B cell (primary cell): ENCODE measurements around the gene LTA4H. TPM values are rescaled to one million over a fixed set of nuclear protein-coding genes. Genes with fewer than 3 reads are reported as not detected.

Experiments used
- ATAC-seq: fragments of 200-7000 bp; cut with Tn5 transposase; one replicate; pipeline ENCODE4 v1.10.0; 2021; ENCODE audit warnings: low read depth, mild to moderate bottlenecking, moderate number of reproducible peaks, moderate library complexity
- CTCF ChIA-PET: fragments of 350-600 bp; sonication (Branson Sonifier 250); formaldehyde crosslinking; loops from one replicate; lab custom pipeline; 2021; ENCODE audit warnings: antibody characterized with exemption, inconsistent platforms; lab: Charles Lee
- POLR2A ChIA-PET: fragments of 350-600 bp; sonication (Branson Sonifier 250); formaldehyde crosslinking; loops from one replicate; lab custom pipeline; 2021; ENCODE audit warnings: antibody characterized with exemption; lab: Charles Lee
- DNase-seq: peaks from one replicate; pipeline ENCODE4 v3.0.0; 2013
- H2AFZ ChIP-seq: 2 replicates; pipeline ENCODE4 v1.6.1; 2012; ENCODE audit warnings: mild to moderate bottlenecking, low read depth, low read length; ENCODE audit not compliant: insufficient read depth, poor library complexity, severe bottlenecking
- H3K27ac ChIP-seq, 2 donors: 1 replicate in 1 of 2; 2 replicates in 1 of 2; pipeline ENCODE4 v1.5.1; 2012 to 2013; ENCODE audit warnings: low read length in 2 of 2, mild to moderate bottlenecking in 2 of 2, moderate library complexity in 1 of 2
- H3K27me3 ChIP-seq, 4 experiments: fragments of 200-600 bp in 1 of 4; sonication (generic) in 1 of 4; replicated peaks in 1 of 4; 1 replicate in 2 of 4; 2 replicates in 2 of 4; pipeline versions ENCODE4 v1.6.1 to v1.7.0; 2013 to 2016; ENCODE audit warnings: low read length in 3 of 4, mild to moderate bottlenecking in 2 of 4, mixed read lengths in 1 of 4, moderate library complexity in 1 of 4; ENCODE audit not compliant: insufficient read depth in 4 of 4, control insufficient read depth in 3 of 4; ENCODE audit errors: control extremely low read depth in 1 of 4
- H3K36me3 ChIP-seq, 2 experiments: replicated peaks in 1 of 2; 1 replicate in 1 of 2; 2 replicates in 1 of 2; pipeline versions ENCODE4 v1.6.1 to v1.7.1; 2013; ENCODE audit warnings: low read length in 1 of 2; ENCODE audit not compliant: insufficient read depth in 2 of 2, control insufficient read depth in 1 of 2; ENCODE audit errors: control extremely low read depth in 1 of 2, extremely low read depth in 1 of 2
- H3K4me1 ChIP-seq, 2 donors: fragments of 200-600 bp in 1 of 2; sonication (generic) in 1 of 2; 1 replicate in 1 of 2; 2 replicates in 1 of 2; pipeline versions ENCODE4 v1.5.1 to v1.6.1; 2013 to 2017; ENCODE audit warnings: low read length in 2 of 2; ENCODE audit not compliant: control insufficient read depth in 2 of 2, insufficient read depth in 2 of 2
- H3K4me2 ChIP-seq: replicated peaks from 2 replicates; pipeline ENCODE3; 2012; ENCODE audit warnings: mild to moderate bottlenecking, low read depth, low read length; ENCODE audit not compliant: poor library complexity, severe bottlenecking
- H3K4me3 ChIP-seq, 5 experiments: fragments of 200-600 bp in 1 of 5; sonication (generic) in 1 of 5; 1 replicate in 3 of 5; 2 replicates in 2 of 5; pipeline versions ENCODE4 v1.5.1 to v1.7.0; 2011 to 2016; ENCODE audit warnings: low read length in 4 of 5, mild to moderate bottlenecking in 4 of 5, low read depth in 2 of 5, control low read depth in 1 of 5, moderate library complexity in 1 of 5; ENCODE audit not compliant: insufficient read depth in 1 of 5; ENCODE audit errors: control extremely low read depth in 1 of 5, extremely low read depth in 1 of 5
- H3K79me2 ChIP-seq: fragments of 200-600 bp; sonication (generic); one replicate; pipeline ENCODE4 v1.6.0; 2016; ENCODE audit warnings: low read length; ENCODE audit not compliant: control insufficient read depth, insufficient read depth
- H3K9ac ChIP-seq: fragments of 200-600 bp; sonication (generic); 2 replicates; pipeline ENCODE4 v1.6.1; 2017; ENCODE audit warnings: mild to moderate bottlenecking, low read length, moderate library complexity
- H3K9me3 ChIP-seq, 3 donors: one replicate each; pipeline versions ENCODE4 v1.6.1 to v1.7.1; 2013; ENCODE audit warnings: low read length in 2 of 3; ENCODE audit not compliant: control insufficient read depth in 2 of 3, insufficient read depth in 1 of 3; ENCODE audit errors: control extremely low read depth in 1 of 3
- H4K20me1 ChIP-seq: 2 replicates; pipeline ENCODE4 v1.6.0; 2012; ENCODE audit warnings: mild to moderate bottlenecking, low read length; ENCODE audit not compliant: insufficient read depth, control insufficient read depth, poor library complexity, severe bottlenecking
- H3K27ac Mint-ChIP-seq: one replicate; pipeline ENCODE4 v1.8.0; 2021; ENCODE audit warnings: mixed read lengths
- H3K27me3 Mint-ChIP-seq: one replicate; pipeline ENCODE4 v1.8.0; 2021; ENCODE audit warnings: mixed read lengths
- H3K4me1 Mint-ChIP-seq: one replicate; pipeline ENCODE4 v1.8.0; 2021; ENCODE audit warnings: mixed read lengths
- H3K4me3 Mint-ChIP-seq: one replicate; pipeline ENCODE4 v1.8.0; 2021; ENCODE audit warnings: mixed read lengths
- H3K9me3 Mint-ChIP-seq: one replicate; pipeline ENCODE4 v1.8.0; 2022; ENCODE audit warnings: mixed read lengths; ENCODE audit not compliant: insufficient read depth
- CTCF ChIP-seq: fragments of 200-600 bp; IDR thresholded peaks from one replicate; pipeline ENCODE4 v1.8.0; 2022; ENCODE audit warnings: antibody characterized with exemption, mild to moderate bottlenecking
- EZH2 ChIP-seq: IDR thresholded peaks from 2 replicates; pipeline ENCODE4 v1.6.1; 2012; ENCODE audit warnings: borderline replicate concordance, low read depth, mild to moderate bottlenecking, moderate library complexity, low read length; ENCODE audit not compliant: insufficient read depth, poor library complexity, severe bottlenecking
- WGBS: methylation state at CpG from one replicate; pipeline ENCODE4 v1.1.5; 2013; ENCODE audit warnings: missing lambda C conversion rate; ENCODE audit not compliant: insufficient coverage; 5-methylcytosine and 5-hydroxymethylcytosine counted together
- intact Hi-C: fragments of 100-400 bp; cut with micrococcal nuclease; formaldehyde crosslinking; loops from one replicate; pipeline ENCODE4 v1.10.0; 2022
- polyA plus RNA-seq: library from polyadenylated mRNA; depleted of rRNA; stranded (reverse); fragments of >200 nt; gene quantifications from 2 replicates; pipeline ENCODE4 v1.2.3, GENCODE V29; 2012
- total RNA-seq, 2 donors: library from RNA; stranded (reverse); fragments of 120-200 nt in 1 of 2; gene quantifications; 1 replicate in 1 of 2; 2 replicates in 1 of 2; pipeline versions ENCODE4 v1.2.3 to v1.2.4, GENCODE V29; 2013 to 2022

The LTA4H gene
- total and polyA plus RNA-seq, 2 donors (not counting 1 experiment from before 2014, with no cell fraction given): 153 to 167 TPM

GRCh38 chr12:96061323-96061722 lies 25.9 kb upstream of the LTA4H start:
- TF ChIP-seq CTCF (no peak), EZH2 (no peak)
- POLR2A ChIA-PET: no interaction called here
- H3K27ac Mint-ChIP-seq: no peak overlapping the region

DNA sequence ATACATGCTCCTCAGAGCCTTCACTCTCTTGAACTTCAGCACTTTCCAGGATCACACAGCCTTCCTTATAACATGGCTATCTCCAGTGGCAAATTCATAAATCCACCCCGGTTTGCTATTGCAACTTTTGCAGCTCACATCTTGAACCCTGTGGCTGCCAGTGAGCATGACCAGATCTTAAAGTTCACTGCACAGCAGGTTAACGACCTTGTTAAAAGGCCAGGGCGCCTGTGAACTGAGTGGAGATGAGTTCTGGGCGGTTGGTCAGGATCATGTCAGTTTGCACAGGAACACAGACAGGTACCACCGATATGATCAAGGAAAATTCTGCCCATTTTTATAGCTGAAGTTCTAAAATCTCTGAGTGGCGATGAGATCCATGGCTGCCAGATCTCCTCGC lies 24.7 kb upstream of the LTA4H start:
- H3K4me3 Mint-ChIP-seq: no peak overlapping the region
- H3K36me3 ChIP-seq: no peaks in the 10 kb centered on the region
- peaks cover 25% of the 10 kb centered on the region for H3K4me1 Mint-ChIP-seq
- peaks cover 21 to 32% of the 10 kb centered on the region in 2 donors for H3K4me1 ChIP-seq
- no peaks in the 10 kb centered on the region for H3K9me3 Mint-ChIP-seq
- no peaks in the 10 kb centered on the region for H3K27me3 Mint-ChIP-seq
- no peak overlapping the region for H2AFZ ChIP-seq
- peaks cover 0 to 14% (median 4%) of the 10 kb centered on the region in 3 donors for H3K9me3 ChIP-seq
- H3K79me2 ChIP-seq: no peaks in the 10 kb centered on the region
- intact Hi-C loops: no loop called here
- no peak overlapping the region for H3K27ac ChIP-seq
- no peak overlapping the region for H3K27ac Mint-ChIP-seq
- TF ChIP-seq EZH2 (no peak), CTCF (no peak)
- WGBS: 92% methylated on average over 5 of the region's 7 CpGs
- no peak overlapping the region for H3K9ac ChIP-seq
- ATAC-seq (no peak), DNase-seq (no peak)
- CTCF ChIA-PET: interaction anchor here (1.0 to 7.1 kb wide), 10 partner anchors 12 to 456 kb away, joined by 3 to 200 read pairs (median 5); partner anchors contain the start of gene LTA4H
- H4K20me1 ChIP-seq: no peaks in the 10 kb centered on the region
- H3K4me2 ChIP-seq: no peak overlapping the region
- H3K27me3 ChIP-seq: no peaks in the 10 kb centered on the region
- H3K4me3 ChIP-seq: no peak overlapping the region
- POLR2A ChIA-PET: interaction anchor here (1.0 kb wide), 1 partner anchor 340 kb away, joined by 3 read pairs; the partner anchor contains the start of gene CDK17

More at GRCh38 chr12:96061323-96061722, 25.9 kb upstream of the LTA4H start:
- ATAC-seq (no peak), DNase-seq (no peak)
- H3K79me2 ChIP-seq: no peaks in the 10 kb centered on the region
- peaks cover 21 to 32% of the 10 kb centered on the region in 2 donors for H3K4me1 ChIP-seq
- H3K27ac ChIP-seq: no peak overlapping the region
- H3K9me3 ChIP-seq: peaks cover 0 to 9% (median 4%) of the 10 kb centered on the region in 3 donors
- H3K27me3 Mint-ChIP-seq: no peaks in the 10 kb centered on the region
- no peaks in the 10 kb centered on the region for H3K27me3 ChIP-seq
- H3K4me3 Mint-ChIP-seq: no peak overlapping the region
- H3K9ac ChIP-seq: no peak overlapping the region
- H3K9me3 Mint-ChIP-seq: no peaks in the 10 kb centered on the region
- H3K4me1 Mint-ChIP-seq: peaks cover 25% of the 10 kb centered on the region
- CTCF ChIA-PET: interaction anchor here (0.6 to 7.1 kb wide), 19 partner anchors 9 to 463 kb away, joined by 3 to 200 read pairs (median 4); partner anchors contain the start of genes CDK17 and LTA4H
- no peaks in the 10 kb centered on the region for H4K20me1 ChIP-seq
- intact Hi-C loops: no loop called here
- WGBS: 100% methylated on average over 2 of the region's 3 CpGs
- H3K36me3 ChIP-seq: no peaks in the 10 kb centered on the region
- no peak overlapping the region for H2AFZ ChIP-seq
- H3K4me3 ChIP-seq: no peak overlapping the region
- H3K4me2 ChIP-seq: no peak overlapping the region
